Ovary (tissue), 3 donors: ENCODE results near the gene RCHY1.

ENCODE experiments used
- EP300 ChIP-seq: sonication (generic); formaldehyde crosslinking; IDR thresholded peaks from one replicate; pipeline ENCODE4 v1.6.1; 2017; ENCODE audit warnings: antibody characterized with exemption
- TF ChIP-seq, protein P1 (sequence below), 3 donors: fragments of 450-650 bp in 2 of 3; fragments of 200-600 bp in 1 of 3; IDR thresholded peaks; one replicate each; pipeline versions ENCODE4 v1.5.1 to v1.8.0; 2016 to 2022; ENCODE audit warnings: antibody characterized with exemption in 3 of 3, mild to moderate bottlenecking in 1 of 3
- donor health status: DM: no; HTN: no; CAD: no.

DNA sequence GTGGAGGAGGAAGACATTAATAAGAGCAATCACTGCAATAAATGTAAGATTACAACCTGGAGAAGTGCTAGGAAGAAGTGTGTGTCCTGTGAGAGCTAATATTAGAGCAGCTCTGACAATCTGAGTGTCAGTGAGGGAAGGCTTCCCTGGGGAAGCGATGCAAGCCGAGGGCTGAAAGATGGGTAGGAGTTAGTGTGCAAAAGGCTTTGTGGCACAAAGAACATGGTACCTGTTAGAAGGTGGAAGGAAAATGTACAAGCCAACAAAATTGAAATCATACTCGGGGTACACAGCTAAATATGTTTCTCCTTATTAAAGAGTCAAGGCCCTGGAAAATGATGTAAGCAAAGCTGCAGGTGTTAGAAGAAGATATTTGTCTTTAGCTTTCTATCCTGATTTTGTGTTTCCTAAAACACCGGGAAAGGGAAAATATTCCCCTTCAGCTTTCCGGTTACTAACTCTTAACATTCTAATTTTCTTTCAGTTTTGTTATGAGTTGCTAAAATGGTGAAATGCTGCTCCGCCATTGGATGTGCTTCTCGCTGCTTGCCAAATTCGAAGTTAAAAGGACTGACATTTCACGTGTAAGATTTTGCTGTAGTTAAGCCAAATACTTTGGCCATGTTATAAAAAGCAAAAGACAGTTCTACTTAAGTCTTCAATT is 878 bp upstream of the RCHY1 start:
- TF ChIP-seq, protein P1, sequence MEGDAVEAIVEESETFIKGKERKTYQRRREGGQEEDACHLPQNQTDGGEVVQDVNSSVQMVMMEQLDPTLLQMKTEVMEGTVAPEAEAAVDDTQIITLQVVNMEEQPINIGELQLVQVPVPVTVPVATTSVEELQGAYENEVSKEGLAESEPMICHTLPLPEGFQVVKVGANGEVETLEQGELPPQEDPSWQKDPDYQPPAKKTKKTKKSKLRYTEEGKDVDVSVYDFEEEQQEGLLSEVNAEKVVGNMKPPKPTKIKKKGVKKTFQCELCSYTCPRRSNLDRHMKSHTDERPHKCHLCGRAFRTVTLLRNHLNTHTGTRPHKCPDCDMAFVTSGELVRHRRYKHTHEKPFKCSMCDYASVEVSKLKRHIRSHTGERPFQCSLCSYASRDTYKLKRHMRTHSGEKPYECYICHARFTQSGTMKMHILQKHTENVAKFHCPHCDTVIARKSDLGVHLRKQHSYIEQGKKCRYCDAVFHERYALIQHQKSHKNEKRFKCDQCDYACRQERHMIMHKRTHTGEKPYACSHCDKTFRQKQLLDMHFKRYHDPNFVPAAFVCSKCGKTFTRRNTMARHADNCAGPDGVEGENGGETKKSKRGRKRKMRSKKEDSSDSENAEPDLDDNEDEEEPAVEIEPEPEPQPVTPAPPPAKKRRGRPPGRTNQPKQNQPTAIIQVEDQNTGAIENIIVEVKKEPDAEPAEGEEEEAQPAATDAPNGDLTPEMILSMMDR (IDR thresholded peaks at IDR 0.05): no peak
- TF ChIP-seq EP300: no peak
